SK-N-SH (cell line): ENCODE measurements around the gene VENTX.

Source experiments
- CTCF ChIP-seq: fragments of 200-600 bp; sonication (generic); IDR thresholded peaks from 2 replicates; pipeline ENCODE4 v1.6.1; 2017; ENCODE audit warnings: antibody characterized with exemption, mild to moderate bottlenecking, moderate library complexity
- EP300 ChIP-seq, 2 experiments: IDR thresholded peaks; 2 replicates each; pipeline versions ENCODE4 v1.4.0 to v1.6.1; 2012; ENCODE audit warnings: borderline replicate concordance in 1 of 2, low read depth in 1 of 2, low read length in 1 of 2
- FOXM1 ChIP-seq: IDR thresholded peaks from 2 replicates; pipeline ENCODE4 v1.4.0; 2012; ENCODE audit warnings: low read depth, mild to moderate bottlenecking
- MAX ChIP-seq: IDR thresholded peaks from 2 replicates; pipeline ENCODE4 v1.4.0; 2012; ENCODE audit warnings: low read depth
- NFIC ChIP-seq: IDR thresholded peaks from 2 replicates; pipeline ENCODE4 v1.4.0; 2012; ENCODE audit warnings: borderline replicate concordance
- PBX3 ChIP-seq: IDR thresholded peaks from 2 replicates; pipeline ENCODE4; 2012
- POLR2AphosphoS5 ChIP-seq: IDR thresholded peaks from 2 replicates; pipeline ENCODE4 v1.6.1; 2012; ENCODE audit warnings: low read depth, low read length
- SIN3A ChIP-seq: IDR thresholded peaks from 2 replicates; pipeline ENCODE4 v1.6.1; 2012; ENCODE audit warnings: low read depth, mild to moderate bottlenecking, low read length, moderate library complexity, borderline replicate concordance
- TAF1 ChIP-seq: IDR thresholded peaks from 2 replicates; pipeline ENCODE4 v1.6.1; 2012; ENCODE audit warnings: low read depth, mild to moderate bottlenecking, low read length, moderate library complexity, borderline replicate concordance
- TEAD4 ChIP-seq: IDR thresholded peaks from 2 replicates; pipeline ENCODE4 v1.4.0; 2012; ENCODE audit warnings: mild to moderate bottlenecking, borderline replicate concordance; ENCODE audit not compliant: insufficient read depth
- TF ChIP-seq, protein P1 (sequence below): IDR thresholded peaks from 2 replicates; pipeline ENCODE4 v1.4.0; 2012; ENCODE audit warnings: low read depth, borderline replicate concordance

GRCh38 chr10:133206356-133207040, 31.2 kb upstream of the VENTX start:
- no peak for TF ChIP-seq CTCF
- TF ChIP-seq, protein P1, sequence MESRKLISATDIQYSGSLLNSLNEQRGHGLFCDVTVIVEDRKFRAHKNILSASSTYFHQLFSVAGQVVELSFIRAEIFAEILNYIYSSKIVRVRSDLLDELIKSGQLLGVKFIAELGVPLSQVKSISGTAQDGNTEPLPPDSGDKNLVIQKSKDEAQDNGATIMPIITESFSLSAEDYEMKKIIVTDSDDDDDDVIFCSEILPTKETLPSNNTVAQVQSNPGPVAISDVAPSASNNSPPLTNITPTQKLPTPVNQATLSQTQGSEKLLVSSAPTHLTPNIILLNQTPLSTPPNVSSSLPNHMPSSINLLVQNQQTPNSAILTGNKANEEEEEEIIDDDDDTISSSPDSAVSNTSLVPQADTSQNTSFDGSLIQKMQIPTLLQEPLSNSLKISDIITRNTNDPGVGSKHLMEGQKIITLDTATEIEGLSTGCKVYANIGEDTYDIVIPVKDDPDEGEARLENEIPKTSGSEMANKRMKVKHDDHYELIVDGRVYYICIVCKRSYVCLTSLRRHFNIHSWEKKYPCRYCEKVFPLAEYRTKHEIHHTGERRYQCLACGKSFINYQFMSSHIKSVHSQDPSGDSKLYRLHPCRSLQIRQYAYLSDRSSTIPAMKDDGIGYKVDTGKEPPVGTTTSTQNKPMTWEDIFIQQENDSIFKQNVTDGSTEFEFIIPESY = no peak
- TF ChIP-seq EP300 (IDR thresholded peaks at IDR 0.05; ENCODE audit: borderline replicate concordance in 1 of 2, low read depth in 1 of 2, low read length in 1 of 2) = no peak
- no peak for TF ChIP-seq TAF1
- no peak for TF ChIP-seq POLR2AphosphoS5
- TF ChIP-seq PBX3 = no peak
- no peak for TF ChIP-seq NFIC
- no peak for TF ChIP-seq TEAD4
- no peak for TF ChIP-seq MAX
- no peak for TF ChIP-seq FOXM1
- TF ChIP-seq SIN3A = no peak
